ENCODE measurements around the gene C14orf132.

Gene C14orf132

DNA sequence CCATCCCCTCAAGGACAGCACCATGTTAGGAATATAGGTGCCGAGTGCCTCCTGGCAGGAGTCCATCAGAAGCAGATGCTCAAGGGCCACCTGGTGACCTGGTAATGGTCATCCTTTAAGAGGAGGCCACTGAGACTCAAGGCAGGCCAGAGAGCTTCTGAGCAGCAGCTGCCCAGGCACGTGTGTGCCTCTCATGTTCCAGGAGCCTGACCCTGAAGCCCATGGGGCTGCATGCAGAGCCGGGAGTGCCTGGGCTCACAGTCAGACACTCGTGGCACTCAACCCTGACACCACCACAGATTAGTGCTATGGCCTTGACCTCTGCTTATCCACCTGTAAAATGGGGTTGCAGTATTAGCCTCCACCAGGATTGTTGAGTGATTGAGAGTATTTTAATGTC is 45.6 kb downstream of the C14orf132 start:
- DNase-seq = no peak

DNA sequence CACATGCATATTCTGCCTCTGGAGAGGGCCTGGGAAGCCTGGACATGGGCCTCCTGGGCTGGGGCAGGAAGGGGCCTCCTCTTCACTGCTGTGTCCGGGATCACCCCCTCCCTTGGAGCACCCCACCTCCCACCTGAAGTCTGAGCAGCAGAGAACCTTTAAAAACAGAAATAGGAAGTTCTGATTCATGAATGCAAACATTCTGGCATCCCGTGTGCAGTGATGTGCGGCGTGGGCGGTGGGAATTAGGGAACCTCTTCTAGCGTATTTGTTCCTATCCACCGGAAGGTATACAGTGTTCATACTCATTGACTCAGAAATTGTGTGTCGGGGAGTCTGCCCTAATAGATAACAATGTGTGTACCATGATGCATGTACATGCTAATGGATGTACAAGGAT is 46.2 kb downstream of the C14orf132 start:
- no peak for DNase-seq

- no peak for DNase-seq
These were observed 46.9 kb downstream of the C14orf132 start for GRCh38 chr14:96086032-96086431.

DNA sequence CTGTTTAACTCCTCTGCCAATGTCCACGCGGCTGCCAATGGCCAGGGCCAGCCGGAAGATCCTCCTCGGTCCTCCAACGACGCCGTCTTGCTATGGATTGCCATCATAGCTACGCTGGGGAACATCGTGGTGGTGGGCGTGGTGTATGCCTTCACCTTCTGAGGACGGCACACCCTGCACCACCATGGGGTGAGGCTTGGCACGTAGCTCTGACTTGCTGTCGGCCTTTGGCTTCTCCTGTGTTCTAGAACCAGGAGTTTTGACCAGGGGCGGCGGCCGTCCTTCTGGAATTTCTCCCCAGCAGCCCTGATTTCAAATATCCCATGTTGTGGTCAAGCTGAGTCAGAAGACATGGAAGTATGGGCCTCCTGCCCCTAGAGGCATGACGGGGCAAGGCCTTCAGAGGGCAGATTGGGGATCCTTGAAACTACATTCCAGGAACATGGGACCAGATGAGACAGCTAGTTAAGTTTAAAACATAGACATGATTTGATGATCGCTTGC is 47.5 kb downstream of the C14orf132 start:
- DNase-seq = no peak

- DNase-seq = no peak
These were observed 48.9 kb downstream of the C14orf132 start for GRCh38 chr14:96088074-96088473.

GRCh38 chr14:96088481-96088880 is 49.3 kb downstream of the C14orf132 start:
- DNase-seq = no peak

DNA sequence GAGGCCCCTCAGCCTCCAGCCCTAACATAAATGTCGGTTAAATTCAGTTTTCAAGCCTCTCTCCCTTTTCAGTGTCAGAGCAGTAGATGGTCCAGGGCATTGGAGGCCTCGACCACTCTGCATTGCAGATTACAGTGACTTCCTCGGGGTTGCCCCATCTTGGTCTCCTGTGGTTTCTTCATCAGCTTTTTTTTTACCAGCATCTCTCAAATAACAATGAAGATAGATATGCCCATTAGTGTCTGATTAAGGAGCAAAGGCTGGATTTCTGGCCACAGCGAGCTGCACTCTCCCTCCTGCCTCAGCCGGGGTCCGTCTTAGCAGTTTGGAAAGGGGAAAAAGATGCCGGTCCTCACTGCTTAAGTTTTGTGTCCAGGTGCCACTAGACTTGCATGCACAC is 49.7 kb downstream of the C14orf132 start:
- no peak for DNase-seq

DNA sequence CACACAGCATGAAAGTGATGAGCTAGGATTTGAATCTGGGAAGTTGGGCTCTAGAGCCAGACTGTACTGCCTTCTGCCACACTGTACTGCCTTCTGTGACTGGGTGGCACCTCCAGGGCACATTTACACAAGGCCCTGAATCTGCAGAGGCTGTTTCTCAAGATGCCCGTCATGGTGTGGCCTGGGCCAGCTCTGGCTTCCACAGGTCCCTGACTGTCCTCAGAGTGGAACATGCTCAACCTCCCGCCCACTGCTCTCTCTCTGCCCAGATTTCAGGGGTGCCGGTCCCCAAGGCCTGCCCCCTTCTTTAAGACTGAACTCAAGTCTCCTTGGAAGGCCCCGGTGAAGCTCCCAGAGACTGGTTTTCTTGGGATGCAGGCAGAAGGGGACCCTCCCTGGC is 50.2 kb downstream of the C14orf132 start:
- no peak for DNase-seq

GRCh38 chr14:96090441-96091148 is 51.4 kb downstream of the C14orf132 start:
- no peak for DNase-seq

GRCh38 chr14:96091149-96091693 is 52.1 kb downstream of the C14orf132 start:
- no peak for DNase-seq

- DNase-seq = no peak
These were observed 52.8 kb downstream of the C14orf132 start for GRCh38 chr14:96091941-96092411.

DNA sequence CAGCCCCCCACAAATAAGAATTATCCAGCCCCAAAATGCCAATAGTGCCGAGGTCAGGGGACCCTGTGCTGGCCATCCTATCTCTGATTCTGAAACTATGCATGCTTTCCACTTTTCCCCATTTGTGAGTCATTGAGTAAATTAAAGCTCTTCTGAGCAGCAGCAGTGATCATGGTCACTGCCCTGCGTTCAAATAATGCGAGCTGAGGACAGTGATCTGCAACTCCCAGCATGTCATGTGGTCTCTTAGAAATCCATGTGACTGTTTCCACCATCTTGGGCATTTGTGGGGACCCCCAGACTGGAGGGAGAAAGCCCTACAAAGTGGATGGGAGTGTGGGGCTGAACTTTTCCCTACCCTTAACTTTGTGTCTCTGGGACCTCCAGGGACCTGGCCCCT is 53.8 kb downstream of the C14orf132 start:
- no peak for DNase-seq

DNA sequence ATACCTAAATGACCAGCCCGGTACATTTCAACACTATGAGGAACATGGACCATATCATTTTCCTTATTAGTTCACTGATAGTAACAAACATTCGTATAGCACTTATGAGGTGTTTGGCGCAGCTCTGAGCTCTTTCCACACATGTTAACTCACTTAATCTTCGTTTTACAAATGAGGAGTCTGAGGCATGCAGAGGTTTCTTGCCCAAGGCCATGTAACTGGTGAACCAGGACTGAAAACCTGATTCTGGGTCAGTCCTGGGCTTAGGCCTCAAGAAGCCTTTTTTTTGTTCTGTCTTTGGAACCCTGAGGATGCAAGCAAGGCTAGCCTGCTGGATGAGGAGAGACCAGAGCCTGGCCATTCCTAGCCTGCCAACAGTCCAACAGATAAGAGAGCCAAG is 55.0 kb downstream of the C14orf132 start:
- no peak for DNase-seq

GRCh38 chr14:96094656-96095055 is 55.5 kb downstream of the C14orf132 start:
- DNase-seq = no peak

- no peak for DNase-seq
These were observed 55.9 kb downstream of the C14orf132 start for GRCh38 chr14:96095058-96095457.

GRCh38 chr14:96095581-96096476 is 56.7 kb downstream of the C14orf132 start:
- no peak for DNase-seq

- no peak for DNase-seq
These were observed 57.8 kb downstream of the C14orf132 start for GRCh38 chr14:96096639-96097610.

- no peak for DNase-seq
These were observed 58.6 kb downstream of the C14orf132 start for GRCh38 chr14:96097752-96098151.

DNA sequence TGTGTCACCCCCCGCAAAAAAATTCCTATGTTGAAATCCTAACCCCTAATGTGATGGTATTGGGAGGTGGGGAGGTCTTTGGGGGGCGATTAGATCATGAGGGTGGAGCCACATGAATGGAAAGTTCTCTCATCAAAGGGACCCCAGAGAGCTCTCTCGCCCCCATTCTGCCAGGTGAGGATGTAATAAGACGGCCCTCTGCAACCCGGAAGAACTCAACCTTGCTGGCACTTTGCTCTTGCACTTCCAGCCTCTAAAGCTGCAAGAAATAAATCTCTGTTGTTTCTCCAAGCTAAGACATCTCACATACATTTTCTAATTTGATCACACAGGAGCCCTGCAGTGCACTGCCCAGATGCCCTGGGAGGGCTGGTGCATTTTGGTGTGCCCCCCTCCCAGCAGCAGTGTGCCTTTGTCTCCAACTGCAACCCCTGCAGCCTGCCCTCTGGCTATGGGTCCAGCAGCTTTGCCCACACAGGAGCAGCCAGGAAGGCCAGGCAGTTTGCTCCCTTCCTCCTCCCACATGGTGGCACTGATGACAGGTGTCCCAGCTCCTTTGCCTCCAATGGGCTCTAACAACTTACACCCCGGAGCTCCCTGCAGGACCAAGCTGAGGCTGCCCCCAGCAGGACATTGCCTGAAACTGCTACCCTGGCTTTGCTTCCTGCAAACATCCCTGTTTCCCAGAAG is 59.3 kb downstream of the C14orf132 start:
- DNase-seq = no peak

DNA sequence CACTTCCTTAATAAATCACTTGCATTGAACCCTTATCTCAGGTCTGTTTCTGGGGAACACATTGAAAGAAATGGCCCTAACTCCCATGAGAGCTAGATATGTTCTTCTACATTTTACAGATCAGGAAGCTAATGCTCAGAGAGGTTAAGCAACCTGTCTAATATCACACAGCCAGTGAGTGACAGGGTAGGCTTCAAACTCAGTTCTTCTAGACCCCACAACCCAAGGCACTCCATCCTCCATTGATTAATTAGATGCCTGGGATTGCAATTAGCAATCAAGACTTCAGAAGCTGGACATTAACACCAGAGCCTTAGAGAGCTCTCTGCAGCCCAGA is 59.8 kb downstream of the C14orf132 start:
- no peak for DNase-seq

DNA sequence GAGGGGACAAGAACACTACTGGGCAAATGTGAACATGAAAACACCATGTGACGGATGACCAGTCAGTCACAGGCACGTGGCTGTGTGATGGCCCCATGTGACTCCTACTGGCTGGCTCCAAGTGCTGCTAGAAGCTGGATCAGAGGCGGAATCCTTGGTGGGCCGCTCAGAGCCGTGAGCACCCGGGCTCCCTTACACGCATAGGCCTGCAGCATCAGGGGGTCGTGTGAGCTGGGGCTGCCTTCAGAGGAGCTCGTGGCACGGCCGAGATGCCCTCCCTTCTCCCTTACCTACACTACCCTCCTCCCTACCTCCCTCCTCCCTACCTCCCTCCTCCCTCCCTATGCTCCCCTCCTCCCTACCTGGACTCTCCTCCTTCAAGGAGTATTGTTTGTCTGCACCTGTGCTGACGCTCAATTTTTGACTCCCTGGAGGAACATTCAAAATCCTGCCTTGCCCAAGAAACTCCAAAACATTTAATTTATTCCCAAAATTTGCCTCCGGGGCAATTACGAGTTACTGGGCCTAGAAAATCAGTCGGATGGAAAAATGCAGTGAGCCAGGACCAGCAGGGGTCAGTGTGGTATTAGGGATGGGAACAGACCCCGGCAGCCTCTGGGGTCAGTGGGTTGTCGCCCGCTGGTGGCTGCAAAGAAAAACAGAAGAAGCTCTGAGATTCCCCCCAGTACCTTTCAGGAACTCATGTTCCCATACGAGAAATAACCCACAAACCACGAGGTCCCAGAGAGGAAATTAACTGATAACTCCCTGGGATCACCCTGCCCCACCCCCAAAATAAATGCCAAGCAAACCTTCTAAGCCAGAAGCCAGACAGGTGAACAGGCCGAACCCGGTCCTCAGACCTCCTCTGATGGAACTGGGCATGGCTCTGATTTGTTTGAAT is 61.3 kb downstream of the C14orf132 start:
- DNase-seq = peak; percentile 49 to 78 (median 68)
